Stomach (tissue), 4 donors: ENCODE results near the gene FANCC.

Experiments used
- POLR2AphosphoS5 ChIP-seq, 3 donors: sonication (generic); formaldehyde crosslinking; IDR thresholded peaks; one replicate each; pipeline ENCODE4 v1.6.1; 2016; ENCODE audit warnings: antibody characterized with exemption in 3 of 3
- TF ChIP-seq, protein P1 (sequence below), 7 experiments: fragments of 450-650 bp in 4 of 7; fragments of 200-600 bp in 3 of 7; sonication (generic) in 3 of 7; IDR thresholded peaks; one replicate each; pipeline ENCODE4 v1.5.1; 2016 to 2019; ENCODE audit warnings: antibody characterized with exemption in 7 of 7, control low read depth in 2 of 7, mild to moderate bottlenecking in 1 of 7

DNA sequence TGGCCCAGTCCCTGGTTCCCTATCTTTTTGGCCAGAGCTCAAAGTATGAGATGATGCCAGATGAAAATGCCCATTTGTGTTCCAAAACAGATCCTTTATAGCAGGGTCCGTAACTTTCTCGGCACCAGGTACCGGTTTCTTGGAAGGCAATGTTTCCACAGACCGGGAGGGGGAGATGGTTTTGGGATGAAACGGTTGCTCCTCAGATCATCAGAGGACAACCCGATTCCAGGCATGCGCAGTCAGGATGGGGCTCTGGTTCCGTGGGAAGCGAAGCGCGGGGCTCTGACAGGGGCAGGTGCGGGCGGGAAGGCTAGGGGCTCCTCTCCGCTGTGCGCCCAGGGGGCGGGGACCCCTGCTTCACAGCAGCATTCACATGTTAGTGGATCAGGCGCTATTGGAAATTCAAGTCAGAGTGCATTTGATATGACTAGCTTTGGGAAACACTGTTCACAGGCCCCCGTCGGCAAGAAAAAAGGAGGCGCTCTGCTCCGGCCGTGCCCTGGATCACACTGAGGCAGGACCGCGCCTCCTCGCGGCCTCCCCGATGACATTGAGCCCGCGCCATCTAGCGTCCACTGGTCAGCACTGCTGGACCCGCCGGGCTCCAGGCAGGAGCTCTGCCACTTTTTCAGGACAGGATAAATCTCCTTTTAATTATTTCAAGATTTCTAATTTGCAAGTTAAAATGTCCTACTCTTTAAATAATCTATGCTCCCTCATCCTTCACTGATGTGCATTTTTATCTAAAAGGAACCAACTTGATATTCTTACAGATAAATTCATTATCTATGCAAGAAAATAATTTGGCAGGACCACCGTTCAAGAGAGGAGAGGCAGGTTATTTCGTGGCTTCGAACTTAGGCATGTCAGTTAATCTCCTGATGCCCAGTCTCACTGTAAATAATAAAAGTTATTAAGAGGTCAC is 190.0 kb downstream of the FANCC start:
- peak in 1 of 3 donors; percentile 79 for TF ChIP-seq POLR2AphosphoS5 (IDR thresholded peaks at IDR 0.05)
- TF ChIP-seq, protein P1, sequence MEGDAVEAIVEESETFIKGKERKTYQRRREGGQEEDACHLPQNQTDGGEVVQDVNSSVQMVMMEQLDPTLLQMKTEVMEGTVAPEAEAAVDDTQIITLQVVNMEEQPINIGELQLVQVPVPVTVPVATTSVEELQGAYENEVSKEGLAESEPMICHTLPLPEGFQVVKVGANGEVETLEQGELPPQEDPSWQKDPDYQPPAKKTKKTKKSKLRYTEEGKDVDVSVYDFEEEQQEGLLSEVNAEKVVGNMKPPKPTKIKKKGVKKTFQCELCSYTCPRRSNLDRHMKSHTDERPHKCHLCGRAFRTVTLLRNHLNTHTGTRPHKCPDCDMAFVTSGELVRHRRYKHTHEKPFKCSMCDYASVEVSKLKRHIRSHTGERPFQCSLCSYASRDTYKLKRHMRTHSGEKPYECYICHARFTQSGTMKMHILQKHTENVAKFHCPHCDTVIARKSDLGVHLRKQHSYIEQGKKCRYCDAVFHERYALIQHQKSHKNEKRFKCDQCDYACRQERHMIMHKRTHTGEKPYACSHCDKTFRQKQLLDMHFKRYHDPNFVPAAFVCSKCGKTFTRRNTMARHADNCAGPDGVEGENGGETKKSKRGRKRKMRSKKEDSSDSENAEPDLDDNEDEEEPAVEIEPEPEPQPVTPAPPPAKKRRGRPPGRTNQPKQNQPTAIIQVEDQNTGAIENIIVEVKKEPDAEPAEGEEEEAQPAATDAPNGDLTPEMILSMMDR (IDR thresholded peaks at IDR 0.05): peak in 5 of 7 experiments; percentile 76 to 95 (median 94)
